ENCODE measurements around the gene AGR2.

- no peak for TF ChIP-seq CEBPB (IDR thresholded peaks at IDR 0.05)
- no peak for TF ChIP-seq TAF1 (IDR thresholded peaks at IDR 0.05; ENCODE audit: low read depth)
- TF ChIP-seq TCF12 (IDR thresholded peaks at IDR 0.05; ENCODE audit: low read depth): no peak
- TF ChIP-seq, protein P1, sequence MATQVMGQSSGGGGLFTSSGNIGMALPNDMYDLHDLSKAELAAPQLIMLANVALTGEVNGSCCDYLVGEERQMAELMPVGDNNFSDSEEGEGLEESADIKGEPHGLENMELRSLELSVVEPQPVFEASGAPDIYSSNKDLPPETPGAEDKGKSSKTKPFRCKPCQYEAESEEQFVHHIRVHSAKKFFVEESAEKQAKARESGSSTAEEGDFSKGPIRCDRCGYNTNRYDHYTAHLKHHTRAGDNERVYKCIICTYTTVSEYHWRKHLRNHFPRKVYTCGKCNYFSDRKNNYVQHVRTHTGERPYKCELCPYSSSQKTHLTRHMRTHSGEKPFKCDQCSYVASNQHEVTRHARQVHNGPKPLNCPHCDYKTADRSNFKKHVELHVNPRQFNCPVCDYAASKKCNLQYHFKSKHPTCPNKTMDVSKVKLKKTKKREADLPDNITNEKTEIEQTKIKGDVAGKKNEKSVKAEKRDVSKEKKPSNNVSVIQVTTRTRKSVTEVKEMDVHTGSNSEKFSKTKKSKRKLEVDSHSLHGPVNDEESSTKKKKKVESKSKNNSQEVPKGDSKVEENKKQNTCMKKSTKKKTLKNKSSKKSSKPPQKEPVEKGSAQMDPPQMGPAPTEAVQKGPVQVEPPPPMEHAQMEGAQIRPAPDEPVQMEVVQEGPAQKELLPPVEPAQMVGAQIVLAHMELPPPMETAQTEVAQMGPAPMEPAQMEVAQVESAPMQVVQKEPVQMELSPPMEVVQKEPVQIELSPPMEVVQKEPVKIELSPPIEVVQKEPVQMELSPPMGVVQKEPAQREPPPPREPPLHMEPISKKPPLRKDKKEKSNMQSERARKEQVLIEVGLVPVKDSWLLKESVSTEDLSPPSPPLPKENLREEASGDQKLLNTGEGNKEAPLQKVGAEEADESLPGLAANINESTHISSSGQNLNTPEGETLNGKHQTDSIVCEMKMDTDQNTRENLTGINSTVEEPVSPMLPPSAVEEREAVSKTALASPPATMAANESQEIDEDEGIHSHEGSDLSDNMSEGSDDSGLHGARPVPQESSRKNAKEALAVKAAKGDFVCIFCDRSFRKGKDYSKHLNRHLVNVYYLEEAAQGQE (IDR thresholded peaks at IDR 0.05; ENCODE audit: low read depth): no peak
These were observed 57.7 kb downstream of the AGR2 start for GRCh38 chr7:16747102-16747501.

All from Ishikawa (cell line).